GM23338 (cell line): ENCODE measurements around the gene UBE2F. TPM values are rescaled to one million over a fixed set of nuclear protein-coding genes. Genes with fewer than 3 reads are reported as not detected.

Source experiments
- ATAC-seq: fragments of 200-7000 bp; cut with Tn5 transposase; 3 replicates; pipeline ENCODE4 v1.9.1; 2020
- DNase-seq: peaks from one replicate; pipeline ENCODE4 v3.0.0-alpha.2; 2015; ENCODE audit warnings: low spot score
- H2AFZ ChIP-seq: fragments of 200-600 bp; sonication (generic); 2 replicates; pipeline ENCODE4 v1.8.0; 2016; ENCODE audit warnings: antibody characterized with exemption, mild to moderate bottlenecking, moderate library complexity
- H3F3A ChIP-seq: fragments of 200-600 bp; sonication (generic); replicated peaks from 2 replicates; pipeline ENCODE4 v1.8.0; 2017; ENCODE audit warnings: antibody characterized with exemption, mixed run types, low read depth
- H3K27ac ChIP-seq: fragments of 200-600 bp; sonication (generic); 2 replicates; pipeline ENCODE4 v1.6.1; 2016; ENCODE audit warnings: low read depth
- H3K27me3 ChIP-seq: fragments of 200-600 bp; sonication (generic); 2 replicates; pipeline ENCODE4 v1.8.0; 2016; ENCODE audit warnings: mild to moderate bottlenecking, mixed run types, moderate library complexity; ENCODE audit not compliant: insufficient read depth
- H3K36me3 ChIP-seq: fragments of 200-600 bp; sonication (generic); 2 replicates; pipeline ENCODE4 v1.8.0; 2016; ENCODE audit warnings: mild to moderate bottlenecking; ENCODE audit not compliant: insufficient read depth
- H3K4me1 ChIP-seq: fragments of 200-600 bp; sonication (generic); 2 replicates; pipeline ENCODE4 v1.8.0; 2016; ENCODE audit warnings: mild to moderate bottlenecking, moderate library complexity; ENCODE audit not compliant: insufficient read depth
- H3K4me2 ChIP-seq: fragments of 200-600 bp; sonication (generic); 2 replicates; pipeline ENCODE4 v1.7.1; 2017; ENCODE audit warnings: mixed run types
- H3K4me3 ChIP-seq: fragments of 200-600 bp; sonication (generic); 2 replicates; pipeline ENCODE4 v1.6.1; 2016; ENCODE audit warnings: mixed run types
- H3K79me2 ChIP-seq: fragments of 200-600 bp; sonication (generic); replicated peaks from 2 replicates; pipeline ENCODE4 v1.8.0; 2017; ENCODE audit warnings: mild to moderate bottlenecking; ENCODE audit not compliant: insufficient read depth
- H3K9me2 ChIP-seq: fragments of 200-600 bp; sonication (generic); 2 replicates; pipeline ENCODE4 v1.8.0; 2017; ENCODE audit not compliant: insufficient read depth
- H4K20me1 ChIP-seq: fragments of 200-600 bp; sonication (generic); replicated peaks from 2 replicates; pipeline ENCODE4 v1.8.0; 2017; ENCODE audit warnings: mild to moderate bottlenecking; ENCODE audit not compliant: insufficient read depth
- H3K27ac Mint-ChIP-seq: 2 replicates; pipeline ENCODE4 v1.8.0; 2020; ENCODE audit warnings: inconsistent platforms, mild to moderate bottlenecking, moderate library complexity, mixed read lengths
- H3K27me3 Mint-ChIP-seq: 3 replicates; pipeline ENCODE4 v1.8.0; 2022; ENCODE audit warnings: low read depth, mild to moderate bottlenecking, moderate library complexity, mixed read lengths, inconsistent platforms; ENCODE audit not compliant: insufficient read depth, poor library complexity
- H3K36me3 Mint-ChIP-seq: 3 replicates; pipeline ENCODE4 v1.8.0; 2021; ENCODE audit warnings: low read depth, mild to moderate bottlenecking, inconsistent platforms, moderate library complexity, mixed read lengths
- H3K4me1 Mint-ChIP-seq: 3 replicates; pipeline ENCODE4 v1.8.0; 2020; ENCODE audit warnings: mild to moderate bottlenecking, inconsistent platforms, mixed read lengths
- H3K4me3 Mint-ChIP-seq: 3 replicates; pipeline ENCODE4 v1.8.0; 2021; ENCODE audit warnings: moderate library complexity, mild to moderate bottlenecking, inconsistent platforms, mixed read lengths
- H3K9me3 Mint-ChIP-seq: 3 replicates; pipeline ENCODE4 v1.8.0; 2020; ENCODE audit warnings: moderate library complexity, mild to moderate bottlenecking, inconsistent platforms, mixed read lengths
- CREB1 ChIP-seq: fragments of 250-450 bp; sonication (Bioruptor Pico); IDR thresholded peaks from 2 replicates; pipeline ENCODE4 v1.5.0; 2020; ENCODE audit warnings: low read depth, mild to moderate bottlenecking, moderate library complexity
- EZH2phosphoT487 ChIP-seq: fragments of 200-600 bp; sonication (generic); IDR thresholded peaks from one replicate; pipeline ENCODE4 v1.8.1; 2018; ENCODE audit warnings: antibody characterized with exemption; ENCODE audit not compliant: unreplicated experiment
- JUNB ChIP-seq: IDR thresholded peaks from one replicate; pipeline ENCODE4 v1.6.1; 2016; ENCODE audit warnings: antibody characterized with exemption; ENCODE audit not compliant: unreplicated experiment
- NANOG ChIP-seq: IDR thresholded peaks from 2 replicates; pipeline ENCODE4 v1.6.1; 2016; ENCODE audit warnings: antibody characterized with exemption, borderline replicate concordance
- ZNF331 ChIP-seq: fragments of 250-450 bp; sonication (Bioruptor Pico); IDR thresholded peaks from 2 replicates; pipeline ENCODE4 v1.5.0; 2020; ENCODE audit warnings: low read depth, mild to moderate bottlenecking, moderate library complexity
- polyA plus RNA-seq: library from polyadenylated mRNA; unstranded; fragments of >200 nt; fragmentation: Nextera tagmentation; extraction: Ambion mirVana; gene quantifications from 2 replicates; pipeline ENCODE4 v1.2.1, GENCODE V29; 2016
- total RNA-seq: library from RNA; depleted of rRNA; stranded (reverse); fragments of >200 nt; shearing (Covaris generic); gene quantifications from 2 replicates; pipeline ENCODE4 v1.2.3, GENCODE V29; 2014
- TF ChIP-seq, protein P1 (sequence below): fragments of 250-450 bp; sonication (Bioruptor Pico); IDR thresholded peaks from 2 replicates; pipeline ENCODE4 v1.5.0; 2020; ENCODE audit warnings: mild to moderate bottlenecking, moderate library complexity
- TF ChIP-seq, protein P2 (sequence below): IDR thresholded peaks from 2 replicates; pipeline ENCODE4 v1.6.1; 2016; ENCODE audit warnings: antibody characterized with exemption

UBE2F gene
- total and polyA plus RNA-seq, 2 experiments from 2014 or later, result 98.2 to 106 TPM

DNA sequence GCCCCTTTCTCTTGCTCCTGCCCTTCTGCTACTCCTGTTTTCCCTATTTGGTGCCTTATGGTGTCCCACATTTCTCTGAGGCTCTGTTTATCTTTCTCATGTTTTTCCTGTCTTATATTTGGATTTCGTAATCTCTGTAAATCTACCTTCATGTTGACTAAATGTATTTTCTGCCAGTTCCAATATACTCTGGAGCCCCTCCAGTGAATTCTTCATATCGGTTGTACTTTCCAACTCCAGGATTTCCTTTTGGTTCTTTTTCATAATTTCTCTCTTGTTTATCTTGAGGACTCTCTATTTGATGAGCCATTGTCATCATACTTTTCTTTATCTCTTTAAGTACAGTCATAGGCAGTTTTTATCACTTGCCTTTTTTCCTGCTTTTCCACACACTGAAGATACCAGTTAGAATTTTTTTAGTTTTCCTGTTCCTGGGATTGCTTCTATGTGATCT is 113.1 kb downstream of the UBE2F start:
- ATAC-seq (no peak), DNase-seq (no peak)
- Histone ChIP-seq H3F3A (no peaks in the 10 kb centered on the region), H3K4me1 (peaks cover 17% of the 10 kb centered on the region), H3K27me3 (no peaks in the 10 kb centered on the region), H3K9me2 (no peaks in the 10 kb centered on the region), H3K79me2 (peaks cover 50% of the 10 kb centered on the region), H4K20me1 (peaks cover 13% of the 10 kb centered on the region; the same call in 1 of the 2 replicates), H3K36me3 (peaks cover 36% of the 10 kb centered on the region), H2AFZ (no peak overlapping the region), H3K27ac (peak overlapping the region; percentile 61; the same call in 1 of the 2 replicates), H3K4me2 (0 out of 2 replicates have a peak overlapping the region, but pooled peaks have one; percentile 31), H3K4me3 (no peak overlapping the region)
- Mint-ChIP-seq H3K9me3 (no peaks in the 10 kb centered on the region; the same call in 2 of the 3 replicates), H3K4me1 (peaks cover 29% of the 10 kb centered on the region), H3K27ac (peak overlapping the region; percentile 20), H3K4me3 (no peak overlapping the region; the same call in 2 of the 3 replicates), H3K27me3 (peaks cover 11% of the 10 kb centered on the region), H3K36me3 (peaks cover 95% of the 10 kb centered on the region)
- TF ChIP-seq CREB1 (no peak), ZNF331 (CRISPR knock-in tag) (no peak), EZH2phosphoT487 (no peak), NANOG (no peak), JUNB (no peak)
- TF ChIP-seq, protein P1, sequence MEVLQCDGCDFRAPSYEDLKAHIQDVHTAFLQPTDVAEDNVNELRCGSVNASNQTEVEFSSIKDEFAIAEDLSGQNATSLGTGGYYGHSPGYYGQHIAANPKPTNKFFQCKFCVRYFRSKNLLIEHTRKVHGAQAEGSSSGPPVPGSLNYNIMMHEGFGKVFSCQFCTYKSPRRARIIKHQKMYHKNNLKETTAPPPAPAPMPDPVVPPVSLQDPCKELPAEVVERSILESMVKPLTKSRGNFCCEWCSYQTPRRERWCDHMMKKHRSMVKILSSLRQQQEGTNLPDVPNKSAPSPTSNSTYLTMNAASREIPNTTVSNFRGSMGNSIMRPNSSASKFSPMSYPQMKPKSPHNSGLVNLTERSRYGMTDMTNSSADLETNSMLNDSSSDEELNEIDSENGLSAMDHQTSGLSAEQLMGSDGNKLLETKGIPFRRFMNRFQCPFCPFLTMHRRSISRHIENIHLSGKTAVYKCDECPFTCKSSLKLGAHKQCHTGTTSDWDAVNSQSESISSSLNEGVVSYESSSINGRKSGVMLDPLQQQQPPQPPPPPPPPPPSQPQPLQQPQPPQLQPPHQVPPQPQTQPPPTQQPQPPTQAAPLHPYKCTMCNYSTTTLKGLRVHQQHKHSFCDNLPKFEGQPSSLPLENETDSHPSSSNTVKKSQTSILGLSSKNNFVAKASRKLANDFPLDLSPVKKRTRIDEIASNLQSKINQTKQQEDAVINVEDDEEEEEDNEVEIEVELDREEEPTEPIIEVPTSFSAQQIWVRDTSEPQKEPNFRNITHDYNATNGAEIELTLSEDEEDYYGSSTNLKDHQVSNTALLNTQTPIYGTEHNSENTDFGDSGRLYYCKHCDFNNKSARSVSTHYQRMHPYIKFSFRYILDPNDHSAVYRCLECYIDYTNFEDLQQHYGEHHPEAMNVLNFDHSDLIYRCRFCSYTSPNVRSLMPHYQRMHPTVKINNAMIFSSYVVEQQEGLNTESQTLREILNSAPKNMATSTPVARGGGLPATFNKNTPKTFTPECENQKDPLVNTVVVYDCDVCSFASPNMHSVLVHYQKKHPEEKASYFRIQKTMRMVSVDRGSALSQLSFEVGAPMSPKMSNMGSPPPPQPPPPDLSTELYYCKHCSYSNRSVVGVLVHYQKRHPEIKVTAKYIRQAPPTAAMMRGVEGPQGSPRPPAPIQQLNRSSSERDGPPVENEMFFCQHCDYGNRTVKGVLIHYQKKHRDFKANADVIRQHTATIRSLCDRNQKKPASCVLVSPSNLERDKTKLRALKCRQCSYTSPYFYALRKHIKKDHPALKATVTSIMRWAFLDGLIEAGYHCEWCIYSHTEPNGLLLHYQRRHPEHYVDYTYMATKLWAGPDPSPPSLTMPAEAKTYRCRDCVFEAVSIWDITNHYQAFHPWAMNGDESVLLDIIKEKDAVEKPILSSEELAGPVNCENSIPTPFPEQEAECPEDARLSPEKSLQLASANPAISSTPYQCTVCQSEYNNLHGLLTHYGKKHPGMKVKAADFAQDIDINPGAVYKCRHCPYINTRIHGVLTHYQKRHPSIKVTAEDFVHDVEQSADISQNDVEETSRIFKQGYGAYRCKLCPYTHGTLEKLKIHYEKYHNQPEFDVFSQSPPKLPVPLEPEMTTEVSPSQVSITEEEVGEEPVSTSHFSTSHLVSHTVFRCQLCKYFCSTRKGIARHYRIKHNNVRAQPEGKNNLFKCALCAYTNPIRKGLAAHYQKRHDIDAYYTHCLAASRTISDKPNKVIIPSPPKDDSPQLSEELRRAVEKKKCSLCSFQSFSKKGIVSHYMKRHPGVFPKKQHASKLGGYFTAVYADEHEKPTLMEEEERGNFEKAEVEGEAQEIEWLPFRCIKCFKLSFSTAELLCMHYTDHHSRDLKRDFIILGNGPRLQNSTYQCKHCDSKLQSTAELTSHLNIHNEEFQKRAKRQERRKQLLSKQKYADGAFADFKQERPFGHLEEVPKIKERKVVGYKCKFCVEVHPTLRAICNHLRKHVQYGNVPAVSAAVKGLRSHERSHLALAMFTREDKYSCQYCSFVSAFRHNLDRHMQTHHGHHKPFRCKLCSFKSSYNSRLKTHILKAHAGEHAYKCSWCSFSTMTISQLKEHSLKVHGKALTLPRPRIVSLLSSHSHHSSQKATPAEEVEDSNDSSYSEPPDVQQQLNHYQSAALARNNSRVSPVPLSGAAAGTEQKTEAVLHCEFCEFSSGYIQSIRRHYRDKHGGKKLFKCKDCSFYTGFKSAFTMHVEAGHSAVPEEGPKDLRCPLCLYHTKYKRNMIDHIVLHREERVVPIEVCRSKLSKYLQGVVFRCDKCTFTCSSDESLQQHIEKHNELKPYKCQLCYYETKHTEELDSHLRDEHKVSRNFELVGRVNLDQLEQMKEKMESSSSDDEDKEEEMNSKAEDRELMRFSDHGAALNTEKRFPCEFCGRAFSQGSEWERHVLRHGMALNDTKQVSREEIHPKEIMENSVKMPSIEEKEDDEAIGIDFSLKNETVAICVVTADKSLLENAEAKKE (CRISPR knock-in tag), result no peak
- TF ChIP-seq, protein P2, sequence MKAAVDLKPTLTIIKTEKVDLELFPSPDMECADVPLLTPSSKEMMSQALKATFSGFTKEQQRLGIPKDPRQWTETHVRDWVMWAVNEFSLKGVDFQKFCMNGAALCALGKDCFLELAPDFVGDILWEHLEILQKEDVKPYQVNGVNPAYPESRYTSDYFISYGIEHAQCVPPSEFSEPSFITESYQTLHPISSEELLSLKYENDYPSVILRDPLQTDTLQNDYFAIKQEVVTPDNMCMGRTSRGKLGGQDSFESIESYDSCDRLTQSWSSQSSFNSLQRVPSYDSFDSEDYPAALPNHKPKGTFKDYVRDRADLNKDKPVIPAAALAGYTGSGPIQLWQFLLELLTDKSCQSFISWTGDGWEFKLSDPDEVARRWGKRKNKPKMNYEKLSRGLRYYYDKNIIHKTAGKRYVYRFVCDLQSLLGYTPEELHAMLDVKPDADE, result no peak
